HG03469 (cell line): ENCODE data around the gene NRG2.

Experiments used
- ATAC-seq: cut with Tn5 transposase; IDR thresholded peaks from one replicate; pipeline ENCODE4 v1.9.1; 2021; ENCODE audit warnings: mild to moderate bottlenecking, moderate library complexity, moderate number of reproducible peaks; ENCODE audit not compliant: unreplicated experiment

Gene NRG2

GRCh38 chr5:139863855-139864558 is 179.1 kb downstream of the NRG2 start:
- no peak for ATAC-seq

- no peak for ATAC-seq
These were observed 179.7 kb downstream of the NRG2 start for GRCh38 chr5:139863361-139863760.

GRCh38 chr5:139862803-139863202 is 180.3 kb downstream of the NRG2 start:
- ATAC-seq = no peak

- ATAC-seq = peak; percentile 47
These were observed 180.8 kb downstream of the NRG2 start for GRCh38 chr5:139862313-139862712.

GRCh38 chr5:139861889-139862207 is 181.3 kb downstream of the NRG2 start:
- no peak for ATAC-seq

GRCh38 chr5:139861021-139861888 is 181.8 kb downstream of the NRG2 start:
- no peak for ATAC-seq

- ATAC-seq = no peak
These were observed 184.1 kb downstream of the NRG2 start for GRCh38 chr5:139859013-139859412.

GRCh38 chr5:139856714-139857113 is 186.4 kb downstream of the NRG2 start:
- no peak for ATAC-seq

- no peak for ATAC-seq
These were observed 187.1 kb downstream of the NRG2 start for GRCh38 chr5:139855946-139856540.

GRCh38 chr5:139855451-139855850 is 187.6 kb downstream of the NRG2 start:
- ATAC-seq = no peak

- ATAC-seq = no peak
These were observed 188.1 kb downstream of the NRG2 start for GRCh38 chr5:139854953-139855352.

- ATAC-seq = no peak
These were observed 189.0 kb downstream of the NRG2 start for GRCh38 chr5:139854029-139854605.

- ATAC-seq = no peak
These were observed 190.4 kb downstream of the NRG2 start for GRCh38 chr5:139852696-139853095.

GRCh38 chr5:139851558-139851957 is 191.5 kb downstream of the NRG2 start:
- no peak for ATAC-seq

- no peak for ATAC-seq
These were observed 192.6 kb downstream of the NRG2 start for GRCh38 chr5:139850423-139851016.

- ATAC-seq = no peak
These were observed 193.2 kb downstream of the NRG2 start for GRCh38 chr5:139849942-139850341.

GRCh38 chr5:139849501-139849900 is 193.6 kb downstream of the NRG2 start:
- no peak for ATAC-seq

GRCh38 chr5:139848508-139849100 is 194.5 kb downstream of the NRG2 start:
- ATAC-seq = no peak

GRCh38 chr5:139847790-139848507 is 195.2 kb downstream of the NRG2 start:
- peak; percentile 65 for ATAC-seq

- no peak for ATAC-seq
These were observed 196.0 kb downstream of the NRG2 start for GRCh38 chr5:139847091-139847490.
